Measurements from ENCODE around the gene ABHD12. TPM values are rescaled to one million over a fixed set of nuclear protein-coding genes. Genes with fewer than 3 reads are reported as not detected.
A peak's percentile ranks its signal among the peaks of the same experiment; 100 is the strongest.

ABHD12 gene
- total RNA-seq, 2 donors from 2014 or later = 20.7 to 40.6 TPM

DNA sequence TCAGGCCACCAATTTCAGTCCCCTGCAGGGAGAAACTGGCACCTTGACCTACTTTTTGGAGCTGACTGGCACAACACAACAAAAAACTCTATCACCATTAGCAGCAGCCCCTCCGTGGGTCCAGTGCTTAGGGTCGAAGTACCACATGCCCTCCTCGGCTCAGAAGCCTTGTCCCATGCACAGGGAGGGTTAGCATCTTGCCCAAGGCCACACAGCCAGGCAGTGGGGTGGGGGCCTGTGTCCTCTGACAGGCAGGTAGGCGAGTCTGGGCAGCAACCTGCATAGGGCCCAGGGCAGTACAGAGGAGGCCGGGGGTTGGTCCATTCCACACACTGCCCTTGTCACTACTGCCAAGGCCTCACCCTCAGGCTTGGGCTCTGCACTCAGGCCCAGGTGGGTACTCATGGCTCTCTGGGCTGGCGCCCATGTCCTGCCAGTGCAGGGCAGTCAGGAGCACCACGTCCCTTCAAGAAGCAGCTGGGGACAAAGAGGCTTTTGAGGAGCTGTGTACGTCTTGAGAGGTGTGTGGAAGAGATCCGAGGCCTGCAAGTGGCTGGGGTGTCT is 89.2 kb downstream of the ABHD12 start:
- Histone ChIP-seq H3K9me3 (no peaks in the 10 kb centered on the region), H3K27ac (peak overlapping the region; percentile 35 to 64), H3K27me3 (no peaks in the 10 kb centered on the region), H3K36me3 (peaks cover 18% of the 10 kb centered on the region), H3K4me1 (peaks cover 0 to 33% of the 10 kb centered on the region in 2 donors), H3K4me3 (no peak overlapping the region)
- TF ChIP-seq, protein P1, sequence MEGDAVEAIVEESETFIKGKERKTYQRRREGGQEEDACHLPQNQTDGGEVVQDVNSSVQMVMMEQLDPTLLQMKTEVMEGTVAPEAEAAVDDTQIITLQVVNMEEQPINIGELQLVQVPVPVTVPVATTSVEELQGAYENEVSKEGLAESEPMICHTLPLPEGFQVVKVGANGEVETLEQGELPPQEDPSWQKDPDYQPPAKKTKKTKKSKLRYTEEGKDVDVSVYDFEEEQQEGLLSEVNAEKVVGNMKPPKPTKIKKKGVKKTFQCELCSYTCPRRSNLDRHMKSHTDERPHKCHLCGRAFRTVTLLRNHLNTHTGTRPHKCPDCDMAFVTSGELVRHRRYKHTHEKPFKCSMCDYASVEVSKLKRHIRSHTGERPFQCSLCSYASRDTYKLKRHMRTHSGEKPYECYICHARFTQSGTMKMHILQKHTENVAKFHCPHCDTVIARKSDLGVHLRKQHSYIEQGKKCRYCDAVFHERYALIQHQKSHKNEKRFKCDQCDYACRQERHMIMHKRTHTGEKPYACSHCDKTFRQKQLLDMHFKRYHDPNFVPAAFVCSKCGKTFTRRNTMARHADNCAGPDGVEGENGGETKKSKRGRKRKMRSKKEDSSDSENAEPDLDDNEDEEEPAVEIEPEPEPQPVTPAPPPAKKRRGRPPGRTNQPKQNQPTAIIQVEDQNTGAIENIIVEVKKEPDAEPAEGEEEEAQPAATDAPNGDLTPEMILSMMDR (IDR thresholded peaks at IDR 0.05) = no peak
- DNase-seq (ENCODE audit: low spot score) = no peak

- TF ChIP-seq, protein P1 (IDR thresholded peaks at IDR 0.05) = peak in 1 of 2 donors; percentile 29
- no peak for DNase-seq (ENCODE audit: low spot score)
- Histone ChIP-seq H3K27ac (peak overlapping the region in 1 of 2 donors; percentile 64), H3K36me3 (peaks cover 23% of the 10 kb centered on the region), H3K27me3 (no peaks in the 10 kb centered on the region), H3K9me3 (no peaks in the 10 kb centered on the region), H3K4me3 (no peak overlapping the region), H3K4me1 (peaks cover 0 to 41% of the 10 kb centered on the region in 2 donors)
Observed at GRCh38 chr20:25300496-25301170, 90.0 kb downstream of the ABHD12 start.

- Histone ChIP-seq H3K4me1 (peaks cover 0 to 49% of the 10 kb centered on the region in 2 donors), H3K27me3 (no peaks in the 10 kb centered on the region), H3K4me3 (no peak overlapping the region), H3K36me3 (peaks cover 23% of the 10 kb centered on the region), H3K27ac (no peak overlapping the region), H3K9me3 (no peaks in the 10 kb centered on the region)
- TF ChIP-seq, protein P1 (IDR thresholded peaks at IDR 0.05) = no peak
- no peak for DNase-seq (ENCODE audit: low spot score)
Observed at GRCh38 chr20:25299806-25300205, 90.8 kb downstream of the ABHD12 start.

GRCh38 chr20:25297141-25297905 is 93.3 kb downstream of the ABHD12 start:
- Histone ChIP-seq H3K4me3 (no peak overlapping the region), H3K4me1 (peaks cover 0 to 64% of the 10 kb centered on the region in 2 donors), H3K9me3 (no peaks in the 10 kb centered on the region), H3K36me3 (peaks cover 28% of the 10 kb centered on the region), H3K27ac (peak overlapping the region; percentile 4 to 63), H3K27me3 (no peaks in the 10 kb centered on the region)
- DNase-seq (ENCODE audit: low spot score) = no peak
- TF ChIP-seq, protein P1 (IDR thresholded peaks at IDR 0.05) = no peak

GRCh38 chr20:25296094-25297093 is 94.2 kb downstream of the ABHD12 start:
- no peak overlapping the region for H3K4me3 ChIP-seq
- no peak for DNase-seq (ENCODE audit: low spot score)

More at GRCh38 chr20:25296094-25297093, 94.2 kb downstream of the ABHD12 start:
- H3K27me3 ChIP-seq = no peaks in the 10 kb centered on the region
- H3K36me3 ChIP-seq = peaks cover 37% of the 10 kb centered on the region
- no peaks in the 10 kb centered on the region for H3K9me3 ChIP-seq
- peaks cover 0 to 63% of the 10 kb centered on the region in 2 donors for H3K4me1 ChIP-seq
- TF ChIP-seq, protein P1 (IDR thresholded peaks at IDR 0.05) = peak; percentile 19 to 47
- H3K27ac ChIP-seq = peak overlapping the region; percentile 74 to 81
